ENCODE data around the gene LRRC25.

LRRC25 gene

DNA sequence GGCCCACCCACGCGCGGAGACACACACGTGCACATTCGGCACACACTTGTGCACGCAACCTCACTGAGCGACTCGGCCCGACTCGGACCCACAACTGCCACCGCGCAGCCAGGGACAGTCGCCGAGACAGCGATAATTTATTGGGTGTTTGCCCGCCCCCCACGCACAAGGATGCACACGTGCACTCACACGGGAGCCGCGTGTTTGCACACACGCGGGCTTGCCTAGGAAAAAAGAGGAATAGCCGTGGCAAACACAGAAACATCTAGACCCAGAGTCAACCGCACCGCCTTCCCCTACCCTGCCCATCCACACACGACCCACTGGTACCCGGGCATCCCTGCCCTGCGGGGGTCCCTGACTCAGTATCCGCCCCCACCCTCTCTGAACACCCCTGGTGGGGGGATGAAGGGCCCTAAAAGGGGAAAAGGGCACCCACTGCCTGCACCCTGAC, 20.6 kb upstream of the LRRC25 start:
- no peak for DNase-seq (ENCODE audit: low read depth)
- H3K4me3 ChIP-seq (ENCODE audit: low read depth, low read length): no peak overlapping the region
- TF ChIP-seq, protein P1, sequence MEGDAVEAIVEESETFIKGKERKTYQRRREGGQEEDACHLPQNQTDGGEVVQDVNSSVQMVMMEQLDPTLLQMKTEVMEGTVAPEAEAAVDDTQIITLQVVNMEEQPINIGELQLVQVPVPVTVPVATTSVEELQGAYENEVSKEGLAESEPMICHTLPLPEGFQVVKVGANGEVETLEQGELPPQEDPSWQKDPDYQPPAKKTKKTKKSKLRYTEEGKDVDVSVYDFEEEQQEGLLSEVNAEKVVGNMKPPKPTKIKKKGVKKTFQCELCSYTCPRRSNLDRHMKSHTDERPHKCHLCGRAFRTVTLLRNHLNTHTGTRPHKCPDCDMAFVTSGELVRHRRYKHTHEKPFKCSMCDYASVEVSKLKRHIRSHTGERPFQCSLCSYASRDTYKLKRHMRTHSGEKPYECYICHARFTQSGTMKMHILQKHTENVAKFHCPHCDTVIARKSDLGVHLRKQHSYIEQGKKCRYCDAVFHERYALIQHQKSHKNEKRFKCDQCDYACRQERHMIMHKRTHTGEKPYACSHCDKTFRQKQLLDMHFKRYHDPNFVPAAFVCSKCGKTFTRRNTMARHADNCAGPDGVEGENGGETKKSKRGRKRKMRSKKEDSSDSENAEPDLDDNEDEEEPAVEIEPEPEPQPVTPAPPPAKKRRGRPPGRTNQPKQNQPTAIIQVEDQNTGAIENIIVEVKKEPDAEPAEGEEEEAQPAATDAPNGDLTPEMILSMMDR (IDR thresholded peaks at IDR 0.05; ENCODE audit: low read depth, low read length, missing control alignments): no peak

DNA sequence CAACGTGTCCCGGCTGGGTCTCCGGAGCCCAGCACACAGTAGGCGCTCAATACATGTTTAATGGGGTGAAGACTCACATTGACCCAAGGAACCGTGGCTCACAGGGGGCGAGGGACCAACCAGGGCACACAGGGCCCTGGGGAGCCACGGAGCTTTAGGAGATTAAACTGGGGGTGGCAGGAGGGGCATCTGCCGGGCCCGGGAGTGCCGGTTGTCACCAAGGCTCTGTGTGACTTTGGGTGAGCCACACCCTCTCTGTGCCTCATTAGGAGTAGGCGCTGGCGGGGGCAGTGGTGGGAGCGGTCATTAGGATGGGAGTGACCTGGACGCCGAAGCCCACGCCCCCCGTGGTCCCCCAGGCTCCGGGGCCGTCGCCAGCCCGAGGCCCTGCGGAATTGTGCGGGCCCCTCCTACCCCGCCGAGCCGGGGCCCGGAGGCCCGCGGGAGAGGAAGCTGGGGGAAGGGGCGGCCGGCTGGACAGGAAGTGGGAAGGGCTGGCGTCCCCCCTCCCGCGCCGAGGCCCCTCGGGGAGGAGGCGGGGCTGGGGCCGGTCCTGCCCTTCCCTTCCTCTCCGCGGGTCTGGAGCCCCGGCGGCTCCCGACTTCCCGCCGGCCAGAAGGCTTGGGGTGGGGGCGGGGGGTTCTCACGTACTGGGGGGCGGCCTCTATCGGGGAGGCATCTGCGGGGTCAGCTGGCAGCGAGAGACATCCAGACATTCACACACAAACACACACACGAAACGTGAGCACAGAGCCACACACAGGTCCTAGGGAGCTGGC, 20.0 kb upstream of the LRRC25 start:
- peak overlapping the region; percentile 52 for H3K4me3 ChIP-seq (ENCODE audit: low read depth, low read length)
- DNase-seq (ENCODE audit: low read depth): no peak
- TF ChIP-seq, protein P1 (IDR thresholded peaks at IDR 0.05; ENCODE audit: low read depth, low read length, missing control alignments): no peak

DNA sequence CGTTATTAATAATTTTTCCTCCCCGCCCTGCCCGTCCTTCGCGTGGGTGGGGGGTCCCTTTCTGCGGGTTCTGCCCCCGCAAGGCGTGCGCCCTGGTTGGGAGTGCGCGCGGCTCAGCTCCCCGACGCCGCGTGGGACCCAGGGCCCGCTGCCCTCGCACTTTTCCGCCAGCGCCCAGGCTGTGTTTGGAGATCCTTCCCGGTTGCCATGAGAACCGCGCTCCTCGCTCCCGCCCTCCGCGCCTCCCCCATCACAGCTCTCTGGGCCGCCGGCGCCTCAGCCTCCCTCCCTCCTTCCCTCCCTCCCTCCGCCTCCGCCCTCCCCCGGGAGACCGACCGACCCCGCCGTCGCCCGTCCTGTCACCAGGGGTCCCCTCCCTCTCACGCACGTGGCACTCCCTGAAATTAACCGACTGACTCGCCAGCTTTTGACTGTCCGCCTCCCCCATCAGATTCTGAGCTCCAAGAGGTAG, 19.4 kb upstream of the LRRC25 start:
- DNase-seq (ENCODE audit: low read depth): no peak
- TF ChIP-seq, protein P1 (IDR thresholded peaks at IDR 0.05; ENCODE audit: low read depth, low read length, missing control alignments): no peak
- peak overlapping the region; percentile 52 for H3K4me3 ChIP-seq (ENCODE audit: low read depth, low read length)

GRCh38 chr19:18415178-18415867, 17.9 kb upstream of the LRRC25 start:
- H3K4me3 ChIP-seq (ENCODE audit: low read depth, low read length): peak overlapping the region; percentile 22; the same call in 1 of the 2 replicates
- DNase-seq (ENCODE audit: low read depth): no peak
- TF ChIP-seq, protein P1 (IDR thresholded peaks at IDR 0.05; ENCODE audit: low read depth, low read length, missing control alignments): no peak

GRCh38 chr19:18414504-18415177, 17.2 kb upstream of the LRRC25 start:
- TF ChIP-seq, protein P1 (IDR thresholded peaks at IDR 0.05; ENCODE audit: low read depth, low read length, missing control alignments): no peak
- no peak for DNase-seq (ENCODE audit: low read depth)
- H3K4me3 ChIP-seq (ENCODE audit: low read depth, low read length): no peak overlapping the region; the same call in 1 of the 2 replicates

DNA sequence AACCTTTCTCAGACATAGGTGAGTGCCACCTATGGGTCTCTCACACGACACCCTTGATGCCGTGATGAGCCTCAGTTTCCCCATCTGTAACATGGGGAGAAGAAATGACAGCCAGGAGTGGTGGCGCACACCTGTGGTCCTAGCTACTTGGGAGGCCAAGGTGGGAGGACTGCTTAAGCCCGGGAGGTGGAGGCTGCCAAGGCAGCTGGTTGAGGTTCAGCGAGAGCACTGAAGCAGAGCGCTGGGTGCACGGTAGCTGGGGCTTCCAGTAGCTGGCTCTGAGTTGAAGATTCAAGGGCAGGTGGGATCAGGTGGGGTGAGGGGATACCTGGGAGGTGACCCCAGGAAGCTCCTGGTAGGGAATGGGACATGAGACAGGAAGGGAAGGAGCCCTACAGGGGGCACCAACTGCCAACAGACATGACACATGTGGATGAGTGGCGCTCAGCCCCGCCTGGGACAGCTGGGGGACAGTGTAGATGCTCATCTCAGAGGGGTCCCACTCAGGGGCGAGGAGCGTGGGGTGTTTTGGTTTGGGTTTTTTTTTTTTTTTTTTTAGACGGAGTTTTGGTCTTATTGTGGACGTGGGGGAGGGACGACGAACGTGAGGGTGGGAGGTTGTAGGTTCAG, 15.3 kb upstream of the LRRC25 start:
- TF ChIP-seq, protein P1 (IDR thresholded peaks at IDR 0.05; ENCODE audit: low read depth, low read length, missing control alignments): no peak
- no peak overlapping the region for H3K4me3 ChIP-seq (ENCODE audit: low read depth, low read length)

More for the DNA sequence above, 15.3 kb upstream of the LRRC25 start:
- DNase-seq (ENCODE audit: low read depth): no peak
